ENCODE results near the gene PLPPR5.

- TF ChIP-seq CTCF (IDR thresholded peaks at IDR 0.05; ENCODE audit: borderline replicate concordance, extremely low read depth, low read length, poor library complexity, severe bottlenecking) = no peak
- TF ChIP-seq EZH2 (IDR thresholded peaks at IDR 0.05; ENCODE audit: borderline replicate concordance, low read depth, low read length, severe bottlenecking) = no peak
These were observed 45.1 kb upstream of the PLPPR5 start for GRCh38 chr1:99049745-99050144.

Measured in DND-41 (cell line).